AG04450 (cell line): ENCODE results near the gene FBRSL1. TPM values are rescaled to one million over a fixed set of nuclear protein-coding genes. Genes with fewer than 3 reads are reported as not detected.

Experiments
- CTCF ChIA-PET: fragments of 300-600, 350-600 bp; formaldehyde crosslinking; extraction: SDS; loops from one replicate; lab custom pipeline; 2022; ENCODE audit warnings: antibody characterized with exemption, inconsistent platforms; lab: Charles Lee
- POLR2A ChIA-PET: fragments of 350-600 bp; formaldehyde crosslinking; extraction: SDS; loops from one replicate; lab custom pipeline; 2021; ENCODE audit warnings: antibody characterized with exemption, inconsistent platforms; lab: Yijun Ruan, JAX
- DNase-seq: peaks from one replicate; pipeline ENCODE4 v3.0.0-alpha.2; 2011; ENCODE audit warnings: low read depth, low spot score
- H3K27ac ChIP-seq: one replicate; pipeline ENCODE4 v1.5.1; 2012; ENCODE audit warnings: low read depth, low read length, control low read depth
- H3K27me3 ChIP-seq: one replicate; pipeline ENCODE4 v1.6.0; 2012; ENCODE audit warnings: low read length; ENCODE audit not compliant: control insufficient read depth, insufficient read depth
- H3K4me3 ChIP-seq: 2 replicates; pipeline ENCODE4 v1.5.1; 2011; ENCODE audit warnings: mild to moderate bottlenecking, low read depth, low read length, control low read depth
- H3K9me3 ChIP-seq: 2 replicates; pipeline ENCODE4 v1.5.1; 2012; ENCODE audit warnings: low read length; ENCODE audit not compliant: control insufficient read depth, insufficient read depth
- polyA plus RNA-seq: library from polyadenylated mRNA; depleted of rRNA; stranded (reverse); fragments of >200 nt; gene quantifications from 2 replicates; pipeline ENCODE4 v1.2.3, GENCODE V29; 2011
- TF ChIP-seq, protein P1 (sequence below): IDR thresholded peaks from 2 replicates; pipeline ENCODE4 v1.5.1; 2011; ENCODE audit warnings: low read depth, low read length, control low read depth, inconsistent platforms

FBRSL1 gene
- polyA plus RNA-seq, 1 experiment: 1.1 TPM

DNA sequence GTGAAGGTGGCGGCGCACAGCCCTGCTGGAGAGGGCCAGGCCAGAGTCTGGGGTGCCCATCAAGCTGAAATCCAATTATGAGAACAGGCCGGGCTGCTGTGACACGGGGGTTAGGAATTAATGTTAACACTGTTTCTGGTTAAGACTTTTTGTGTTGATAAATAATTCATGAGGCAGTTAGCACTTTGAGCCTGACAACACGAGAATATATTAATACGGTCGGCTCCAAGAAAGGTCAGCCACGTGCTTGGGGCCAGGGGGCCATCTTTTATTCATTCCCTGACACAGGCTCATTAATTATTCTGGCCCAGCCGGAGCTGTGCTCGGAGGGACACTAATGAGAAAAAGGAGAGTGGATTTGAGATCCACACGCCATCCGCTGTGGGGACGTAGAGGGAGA, 45.1 kb downstream of the FBRSL1 start:
- H3K9me3 ChIP-seq: peaks cover 29% of the 10 kb centered on the region; the same call in 1 of the 2 replicates
- TF ChIP-seq, protein P1, sequence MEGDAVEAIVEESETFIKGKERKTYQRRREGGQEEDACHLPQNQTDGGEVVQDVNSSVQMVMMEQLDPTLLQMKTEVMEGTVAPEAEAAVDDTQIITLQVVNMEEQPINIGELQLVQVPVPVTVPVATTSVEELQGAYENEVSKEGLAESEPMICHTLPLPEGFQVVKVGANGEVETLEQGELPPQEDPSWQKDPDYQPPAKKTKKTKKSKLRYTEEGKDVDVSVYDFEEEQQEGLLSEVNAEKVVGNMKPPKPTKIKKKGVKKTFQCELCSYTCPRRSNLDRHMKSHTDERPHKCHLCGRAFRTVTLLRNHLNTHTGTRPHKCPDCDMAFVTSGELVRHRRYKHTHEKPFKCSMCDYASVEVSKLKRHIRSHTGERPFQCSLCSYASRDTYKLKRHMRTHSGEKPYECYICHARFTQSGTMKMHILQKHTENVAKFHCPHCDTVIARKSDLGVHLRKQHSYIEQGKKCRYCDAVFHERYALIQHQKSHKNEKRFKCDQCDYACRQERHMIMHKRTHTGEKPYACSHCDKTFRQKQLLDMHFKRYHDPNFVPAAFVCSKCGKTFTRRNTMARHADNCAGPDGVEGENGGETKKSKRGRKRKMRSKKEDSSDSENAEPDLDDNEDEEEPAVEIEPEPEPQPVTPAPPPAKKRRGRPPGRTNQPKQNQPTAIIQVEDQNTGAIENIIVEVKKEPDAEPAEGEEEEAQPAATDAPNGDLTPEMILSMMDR: no peak
- ChIA-PET POLR2A (no interaction called here), CTCF (no interaction called here)
- no peak for DNase-seq
- H3K4me3 ChIP-seq: no peak overlapping the region
- H3K27me3 ChIP-seq: no peaks in the 10 kb centered on the region
- no peak overlapping the region for H3K27ac ChIP-seq

DNA sequence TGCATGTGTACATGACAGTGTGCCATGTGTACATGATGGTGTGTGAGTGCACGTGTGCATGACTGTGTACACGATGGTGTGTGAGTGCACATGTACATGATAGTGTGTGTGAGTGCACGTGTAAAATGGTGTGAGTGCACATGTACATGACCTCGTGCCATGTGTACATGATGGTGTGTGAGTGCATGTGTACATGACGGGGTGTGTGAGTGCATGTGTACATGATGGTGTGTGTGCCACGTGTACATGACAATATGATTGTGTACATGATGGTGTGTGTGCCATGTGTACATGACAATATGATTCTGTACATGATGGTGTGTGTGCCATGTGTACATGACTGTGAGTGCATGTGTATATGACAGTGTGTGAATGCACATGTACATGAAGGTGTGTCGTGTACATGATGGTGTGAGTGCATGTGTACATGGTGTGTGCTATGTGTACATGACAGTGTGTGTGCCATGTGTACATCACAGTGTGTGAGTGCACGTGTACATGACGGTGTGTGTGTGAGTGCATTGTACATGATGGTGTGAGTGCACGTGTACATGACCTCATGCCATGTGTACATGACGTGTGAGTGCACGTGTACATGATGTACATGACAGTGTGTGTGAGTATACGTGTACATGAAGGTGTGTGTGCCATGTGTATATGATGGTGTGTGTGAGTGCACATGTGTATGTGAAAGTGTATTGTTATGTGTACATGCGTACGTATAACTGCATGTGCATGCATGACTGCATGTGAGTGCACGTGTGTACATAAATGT, 46.3 kb downstream of the FBRSL1 start:
- POLR2A ChIA-PET: no interaction called here
- CTCF ChIA-PET: no interaction called here

GRCh38 chr12:132537049-132537448, 47.1 kb downstream of the FBRSL1 start:
- ChIA-PET CTCF (no interaction called here), POLR2A (no interaction called here)
- H3K9me3 ChIP-seq: peaks cover 22% of the 10 kb centered on the region; the same call in 1 of the 2 replicates
- H3K27me3 ChIP-seq: no peaks in the 10 kb centered on the region
- TF ChIP-seq, protein P1: no peak
- no peak overlapping the region for H3K27ac ChIP-seq
- H3K4me3 ChIP-seq: no peak overlapping the region
- DNase-seq: no peak

More for the DNA sequence above, 46.3 kb downstream of the FBRSL1 start:
- H3K27ac ChIP-seq: no peak overlapping the region
- H3K27me3 ChIP-seq: no peaks in the 10 kb centered on the region
- H3K9me3 ChIP-seq: peaks cover 25% of the 10 kb centered on the region; the same call in 1 of the 2 replicates
- DNase-seq: no peak
- TF ChIP-seq, protein P1: no peak
- no peak overlapping the region for H3K4me3 ChIP-seq

DNA sequence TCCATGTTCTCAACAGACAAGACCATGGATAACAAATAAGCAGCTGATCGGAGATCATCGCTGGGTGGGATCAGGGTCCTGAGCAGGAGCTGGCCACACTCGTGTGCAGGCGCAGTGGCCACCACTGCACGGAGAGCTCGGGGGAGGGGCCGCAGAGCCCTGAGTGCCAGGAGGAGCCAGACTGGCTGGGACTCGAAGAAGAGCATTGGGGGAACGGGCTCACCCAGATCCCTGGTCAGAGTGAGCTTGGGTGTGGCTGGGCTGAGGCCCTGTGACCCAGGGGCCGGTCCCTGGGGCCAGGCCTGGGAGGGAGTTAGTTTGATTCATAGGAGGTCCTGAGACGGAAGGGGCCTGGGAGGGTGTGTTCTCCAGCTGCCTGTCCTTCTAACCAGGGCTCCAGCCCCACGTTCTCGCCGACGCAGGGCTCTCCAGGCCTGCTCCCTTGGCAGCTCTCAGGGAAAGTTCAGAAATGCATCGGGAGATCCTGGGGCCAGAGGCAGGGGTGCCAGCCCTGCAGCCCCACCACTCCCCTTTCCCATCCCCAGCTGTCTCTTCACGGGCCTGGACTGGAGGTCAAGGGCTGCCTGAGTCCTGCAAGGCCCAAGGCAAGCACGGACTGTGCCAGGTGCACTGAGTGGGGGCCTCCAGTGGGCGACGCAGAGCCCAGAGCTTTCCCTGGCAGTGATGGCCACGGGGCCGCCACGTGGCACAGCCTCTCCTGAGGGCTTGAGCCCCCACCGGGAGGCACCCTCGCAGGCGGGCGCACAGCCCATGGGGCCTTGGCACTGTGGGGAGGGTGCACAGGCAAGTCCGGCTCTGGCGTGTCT, 48.1 kb downstream of the FBRSL1 start:
- Histone ChIP-seq H3K9me3 (peaks cover 14% of the 10 kb centered on the region; the same call in 1 of the 2 replicates), H3K27me3 (no peaks in the 10 kb centered on the region), H3K27ac (no peak overlapping the region), H3K4me3 (no peak overlapping the region)
- TF ChIP-seq, protein P1: no peak
- ChIA-PET CTCF (no interaction called here), POLR2A (no interaction called here)
- DNase-seq: no peak

- DNase-seq: no peak
- Histone ChIP-seq H3K27ac (no peak overlapping the region), H3K9me3 (peaks cover 14% of the 10 kb centered on the region; the same call in 1 of the 2 replicates), H3K27me3 (no peaks in the 10 kb centered on the region), H3K4me3 (no peak overlapping the region)
- TF ChIP-seq, protein P1: no peak
- POLR2A ChIA-PET: no interaction called here
- CTCF ChIA-PET: no interaction called here
Observed at GRCh38 chr12:132538663-132538990, 48.7 kb downstream of the FBRSL1 start.
